ENCODE data around the gene UBR2.

Gene UBR2

DNA sequence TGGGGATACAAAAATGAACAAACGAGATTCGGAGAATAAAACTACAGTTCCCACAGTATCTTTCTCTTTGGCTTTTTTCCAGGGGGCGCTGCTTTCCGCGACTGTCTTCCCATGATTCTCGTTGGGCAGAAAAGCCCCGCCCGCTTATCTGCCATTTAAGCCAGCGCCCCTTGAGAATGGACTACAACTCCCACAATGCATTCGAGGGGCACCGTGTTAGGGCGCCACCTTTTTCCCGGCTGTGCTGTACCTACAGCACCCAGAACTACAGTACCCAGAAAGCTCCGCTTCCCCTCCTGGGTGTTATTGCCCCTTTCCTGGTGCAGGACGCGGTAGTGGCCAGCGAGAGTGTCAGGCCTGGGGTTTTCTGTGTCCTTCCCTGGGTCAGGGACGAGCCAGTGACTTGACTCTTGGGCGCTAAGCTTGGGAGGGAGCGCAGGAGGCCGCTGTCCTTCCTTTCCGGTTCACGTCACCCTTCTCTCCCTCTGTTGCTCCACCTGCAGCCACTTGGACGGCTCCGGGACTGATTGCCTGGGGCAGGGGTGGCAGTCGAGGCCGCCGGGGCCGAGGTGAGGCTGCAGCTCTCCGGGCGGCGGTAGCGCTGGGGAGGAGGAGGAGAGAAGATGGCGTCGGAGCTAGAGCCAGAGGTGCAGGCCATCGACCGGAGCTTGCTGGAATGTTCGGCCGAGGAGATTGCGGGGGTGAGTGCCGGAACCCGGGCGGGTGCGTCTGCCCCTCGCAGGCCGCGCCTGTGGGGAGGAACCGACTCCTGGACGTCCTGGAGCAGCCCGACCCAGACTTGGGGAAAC, at the start of gene UBR2:
UBR2 (plus strand) TSS at position 333 of the 809 bp plus-strand sequence; CDS start at position 624, 291 bp downstream.
- peak; percentile 99 for DNase-seq (ENCODE audit: low read depth)

- no peak for DNase-seq (ENCODE audit: low read depth)
Observed at GRCh38 chr6:42514745-42515144, 49.1 kb upstream of the UBR2 start.

- DNase-seq (ENCODE audit: low read depth) = no peak
Observed at GRCh38 chr6:42519779-42520178, 44.0 kb upstream of the UBR2 start.

DNA sequence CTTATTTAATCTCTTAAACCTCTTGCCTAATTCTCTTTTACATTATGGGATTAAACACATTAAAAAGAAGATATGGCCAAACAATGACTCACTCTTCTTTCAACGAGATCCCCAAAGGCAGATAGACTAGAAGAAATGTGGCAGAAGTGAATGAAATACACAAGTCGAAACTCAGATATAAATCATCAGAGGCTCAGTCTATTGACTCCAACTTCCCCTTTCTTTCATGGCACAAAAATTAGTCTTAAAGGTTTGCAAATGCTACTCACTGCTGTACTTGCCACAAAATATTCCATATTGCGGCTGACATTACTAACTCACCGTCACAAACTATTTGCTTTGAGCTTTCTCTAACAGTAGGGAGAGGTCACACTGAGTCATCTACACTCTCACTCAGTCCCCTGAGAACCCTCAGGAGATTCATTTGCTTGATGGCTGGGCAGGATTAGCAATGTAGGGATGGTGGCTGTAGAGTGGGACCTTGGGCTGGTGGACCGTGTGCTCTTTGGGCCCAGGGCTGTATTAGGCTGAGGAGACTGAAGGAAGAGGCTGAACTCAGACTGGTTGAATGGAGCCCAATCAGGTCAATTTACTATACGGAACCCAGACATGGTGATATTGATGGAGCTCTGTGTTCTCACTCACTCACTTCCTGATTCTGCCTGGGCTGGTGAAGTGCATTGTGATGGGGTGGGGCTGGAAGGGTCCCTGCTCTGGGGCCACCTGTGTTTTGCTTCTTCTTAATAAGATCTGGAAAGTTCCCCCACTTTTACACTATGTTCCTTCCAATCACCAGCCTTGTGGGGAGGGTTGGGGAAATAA, 42.8 kb upstream of the UBR2 start:
- peak; percentile 44 for DNase-seq (ENCODE audit: low read depth)

DNA sequence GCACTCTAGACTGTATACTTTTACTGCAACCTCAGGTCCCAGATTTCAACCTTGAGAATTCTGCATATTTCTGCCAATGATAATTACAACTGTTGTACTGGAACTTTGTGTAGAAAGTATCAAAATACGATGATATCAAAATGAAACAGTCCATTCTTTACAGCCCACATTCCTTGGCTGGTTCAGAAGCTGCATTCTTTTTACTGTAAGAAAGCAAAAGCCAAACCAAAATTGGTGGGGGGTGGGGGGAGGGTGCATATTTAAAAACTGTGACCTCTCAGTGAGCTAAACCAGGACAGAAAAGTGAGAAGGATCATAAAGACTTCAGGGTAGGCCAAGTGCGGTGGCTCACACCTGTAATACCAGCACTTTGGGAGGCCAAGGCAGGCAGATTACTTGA, 41.8 kb upstream of the UBR2 start:
- peak; percentile 4 for DNase-seq (ENCODE audit: low read depth)

DNA sequence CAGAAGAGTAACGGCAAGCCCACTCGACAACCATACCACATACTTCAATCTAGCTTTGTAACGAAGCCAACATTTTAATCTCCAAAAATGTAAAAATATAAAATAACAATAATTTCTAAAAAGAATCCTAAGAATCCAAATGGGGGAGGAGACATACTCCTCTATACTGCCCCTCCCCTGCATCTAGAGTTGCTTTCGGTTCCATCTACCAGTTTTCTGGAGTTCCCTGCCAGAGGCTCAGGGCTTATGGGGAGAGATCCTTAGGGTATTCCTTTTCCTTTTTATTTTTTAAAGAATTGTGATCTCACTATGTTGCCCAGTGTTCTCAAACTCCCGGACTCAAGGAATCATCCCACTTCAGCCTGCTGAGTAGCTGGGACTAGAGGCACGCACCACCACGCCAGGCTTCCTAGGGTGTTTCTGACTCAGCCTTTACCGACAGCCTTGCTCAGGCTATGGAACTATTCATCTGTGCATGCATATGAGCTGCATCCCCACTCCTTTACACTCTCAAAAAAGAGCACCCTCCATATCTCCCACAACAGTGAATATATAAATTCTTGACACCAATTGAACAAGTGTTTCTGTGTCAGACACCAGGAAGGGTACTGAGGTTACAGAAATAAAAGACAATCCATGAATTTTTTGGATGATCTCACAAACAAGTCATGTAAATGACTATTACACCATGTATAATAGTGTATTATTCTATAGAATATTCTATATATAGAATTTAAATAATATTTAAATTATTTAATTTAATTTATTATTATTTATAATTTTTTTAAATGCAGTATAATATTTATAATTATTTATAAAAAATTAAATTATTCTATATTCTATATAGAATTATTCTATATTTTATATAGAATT, 40.7 kb upstream of the UBR2 start:
- DNase-seq (ENCODE audit: low read depth) = peak; percentile 41

DNA sequence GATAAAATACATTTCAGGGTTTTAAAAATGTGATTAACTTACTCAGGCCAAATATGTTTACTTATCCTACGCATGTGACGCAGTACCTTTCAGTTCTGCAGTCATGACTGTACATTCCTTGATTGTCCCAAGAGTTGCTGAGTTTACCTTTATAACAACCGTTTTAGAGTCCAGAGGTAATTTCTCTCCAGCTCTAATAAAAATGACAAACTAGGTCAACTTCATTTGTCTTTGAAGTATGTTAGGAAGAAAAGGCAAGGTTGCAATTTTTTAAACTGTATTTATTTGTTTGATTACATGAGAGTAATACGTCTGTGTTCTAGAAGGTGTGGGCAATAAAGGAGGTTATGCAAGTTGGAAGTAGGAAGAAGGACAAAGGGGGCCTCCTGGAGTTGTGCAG, 38.6 kb upstream of the UBR2 start:
- DNase-seq (ENCODE audit: low read depth) = no peak

- DNase-seq (ENCODE audit: low read depth) = no peak
Observed at GRCh38 chr6:42526616-42527015, 37.2 kb upstream of the UBR2 start.

DNA sequence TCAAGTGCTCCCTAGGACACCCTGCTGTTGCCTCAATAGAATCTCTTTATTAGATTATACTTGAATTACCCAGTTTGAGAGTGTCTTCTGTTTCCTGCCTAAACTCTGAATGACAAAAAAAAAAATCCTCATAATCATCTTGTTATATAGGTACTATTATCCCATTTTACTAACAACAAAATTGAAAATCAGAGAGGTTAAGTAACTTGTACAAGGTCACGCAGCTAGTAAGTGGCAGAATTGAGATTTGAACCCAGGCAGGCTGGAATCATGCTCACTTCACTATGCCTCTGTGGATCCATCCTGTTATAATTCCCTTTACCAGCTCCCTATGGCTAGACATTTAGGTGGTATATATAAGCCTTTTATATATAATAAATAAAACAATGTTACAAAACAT, 36.6 kb upstream of the UBR2 start:
- DNase-seq (ENCODE audit: low read depth) = no peak

DNA sequence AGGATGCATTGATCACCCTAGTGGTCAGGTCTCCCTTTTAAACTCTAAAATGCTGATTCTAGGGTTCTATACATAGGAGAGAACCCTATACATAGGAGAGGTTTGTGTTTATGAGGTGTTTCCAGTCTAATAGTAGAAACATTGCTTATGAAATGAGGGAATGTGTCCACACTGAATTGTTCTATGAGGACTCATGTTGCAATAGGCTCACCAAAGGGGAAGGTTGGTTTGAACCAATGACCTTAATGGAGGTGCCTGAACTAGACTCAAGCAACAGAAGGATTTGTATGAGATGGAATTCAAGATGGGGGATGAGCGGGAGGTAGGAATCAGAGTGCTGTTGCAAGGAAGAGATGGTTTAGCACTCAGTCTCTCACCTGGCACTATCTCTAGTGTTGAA, 33.5 kb upstream of the UBR2 start:
- peak; percentile 16 for DNase-seq (ENCODE audit: low read depth)

- DNase-seq (ENCODE audit: low read depth) = no peak
Observed at GRCh38 chr6:42530751-42531150, 33.1 kb upstream of the UBR2 start.

DNA sequence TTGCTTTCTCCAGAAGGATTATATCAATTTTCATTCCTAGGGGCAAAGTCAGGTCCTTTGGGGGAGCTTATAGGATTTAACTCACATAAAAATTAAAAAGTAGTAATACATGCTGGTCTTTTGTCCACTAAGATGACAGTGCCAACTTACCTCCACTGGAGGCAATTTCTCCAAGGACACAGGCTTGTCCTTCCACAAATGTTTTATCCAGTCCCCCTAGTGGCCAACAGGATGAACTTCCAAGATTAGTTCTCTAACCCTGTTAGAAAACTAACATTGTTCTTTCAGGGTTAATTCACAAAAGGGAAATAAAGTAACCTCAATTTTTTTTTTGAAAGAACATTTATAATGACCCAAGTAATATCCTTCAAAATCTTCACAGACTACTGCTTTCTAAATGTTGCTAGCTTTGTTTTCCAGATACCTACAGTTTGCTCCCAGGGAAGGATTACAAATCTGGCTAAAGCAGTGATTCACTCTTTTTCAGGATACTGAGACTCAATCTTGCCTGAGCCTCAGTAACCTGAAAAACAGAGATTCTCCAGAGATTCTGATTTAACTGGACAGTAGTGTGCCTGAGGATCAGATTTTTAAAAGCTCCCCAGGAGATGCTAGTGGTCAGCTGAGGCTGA, 31.7 kb upstream of the UBR2 start:
- DNase-seq (ENCODE audit: low read depth) = peak; percentile 68

GRCh38 chr6:42533794-42534193, 30.0 kb upstream of the UBR2 start:
- DNase-seq (ENCODE audit: low read depth) = no peak

DNA sequence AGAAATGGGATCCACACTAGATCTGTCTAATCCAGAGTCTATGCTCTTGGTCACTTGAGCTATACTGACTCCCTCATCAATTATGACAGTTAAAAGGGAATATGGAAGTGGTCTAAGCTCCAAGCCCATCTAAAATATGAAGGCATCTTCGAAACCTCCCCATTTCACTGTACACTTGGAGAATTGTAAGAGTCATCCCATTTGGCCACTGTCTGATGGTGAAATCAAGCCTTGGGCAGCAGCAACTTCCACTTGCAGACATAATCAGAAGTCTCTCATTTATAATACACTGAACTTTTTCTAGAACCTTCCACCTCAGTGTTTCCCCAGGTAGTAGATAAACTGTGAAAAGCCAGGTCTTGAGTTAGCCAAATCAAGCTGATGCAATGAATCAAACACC, 26.3 kb upstream of the UBR2 start:
- no peak for DNase-seq (ENCODE audit: low read depth)

DNA sequence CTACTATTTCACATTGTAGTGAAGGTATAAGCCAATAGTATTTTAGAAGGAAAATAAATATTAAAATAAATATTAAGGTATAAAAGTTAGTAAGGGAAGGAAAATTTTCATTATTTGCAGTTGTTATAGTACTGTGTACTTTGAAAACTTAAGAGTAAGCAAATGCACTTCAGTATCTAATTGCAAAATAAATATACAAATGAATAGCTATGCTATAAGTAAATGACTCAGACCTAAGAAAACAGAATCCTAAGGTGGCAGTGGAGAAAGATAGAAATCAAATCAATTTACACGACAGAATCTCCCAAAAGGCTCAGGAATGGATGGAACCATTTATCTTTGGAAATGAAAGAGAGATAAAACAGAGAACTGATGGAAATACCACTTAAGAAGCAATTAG, 24.7 kb upstream of the UBR2 start:
- no peak for DNase-seq (ENCODE audit: low read depth)

GRCh38 chr6:42545226-42545773, 18.5 kb upstream of the UBR2 start:
- no peak for DNase-seq (ENCODE audit: low read depth)

DNA sequence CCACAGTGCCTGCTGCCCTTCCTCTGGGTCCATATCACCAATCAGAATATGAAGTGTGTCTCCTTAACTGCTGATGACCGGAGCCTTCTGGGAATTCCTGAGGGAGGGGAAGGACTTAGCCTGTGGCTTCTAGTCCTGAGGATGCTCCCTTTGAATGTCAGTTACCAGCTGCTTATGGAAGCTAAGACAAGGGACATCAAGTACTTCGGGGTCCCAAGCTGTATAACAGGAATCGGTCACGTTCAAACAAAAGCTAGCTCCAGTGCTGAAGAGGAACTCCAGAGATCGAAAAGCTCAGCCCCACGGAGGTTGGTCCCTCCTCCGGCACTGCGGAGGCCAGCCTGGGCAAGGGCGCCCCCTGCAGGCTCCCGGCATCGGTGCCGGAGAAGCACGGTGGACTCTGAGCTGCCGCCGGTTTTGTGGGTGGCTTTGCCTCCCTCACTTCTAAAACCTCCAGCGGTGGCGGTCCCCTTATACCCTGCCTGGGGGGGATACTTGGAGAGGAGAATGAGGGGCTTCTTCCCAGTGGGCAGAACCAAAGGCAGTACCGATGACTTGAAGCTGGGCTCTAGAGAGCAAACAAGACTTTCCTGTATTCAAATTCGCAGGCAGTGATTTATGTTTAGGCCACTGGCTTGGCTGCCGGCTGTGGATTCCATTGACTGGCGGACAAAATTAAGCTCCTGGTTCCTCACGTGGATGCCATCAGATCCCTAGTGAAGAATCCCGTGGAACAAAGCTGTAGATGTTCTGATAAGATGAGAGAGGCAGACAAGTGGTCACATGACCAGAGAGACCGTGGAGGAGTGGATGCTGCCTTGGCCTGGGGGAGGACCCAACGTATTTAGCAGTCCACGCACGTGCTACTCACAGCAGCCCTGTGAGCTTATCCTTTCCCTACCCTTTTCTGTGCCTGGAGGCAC, 16.2 kb upstream of the UBR2 start:
- peak; percentile 76 for DNase-seq (ENCODE audit: low read depth)

DNA sequence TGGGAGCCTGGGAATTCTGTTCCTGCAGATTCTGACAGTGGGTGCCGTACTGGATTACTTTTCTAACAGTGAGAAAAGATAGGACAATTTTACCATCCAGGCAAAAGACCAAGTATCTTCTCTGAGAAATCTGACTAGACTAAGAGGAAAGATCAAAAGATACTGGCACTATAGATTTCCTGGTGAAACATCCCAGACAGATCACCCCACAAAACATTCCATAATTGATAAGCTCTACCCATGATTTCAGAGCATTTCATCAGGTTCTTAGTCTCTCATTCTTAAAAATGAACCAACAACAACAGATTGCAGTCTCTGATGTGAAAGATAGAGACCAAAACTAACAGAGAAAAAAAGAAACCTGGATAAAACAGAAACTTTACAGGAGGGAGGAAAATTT, 13.6 kb upstream of the UBR2 start:
- DNase-seq (ENCODE audit: low read depth) = no peak

- DNase-seq (ENCODE audit: low read depth) = peak; percentile 23
Observed at GRCh38 chr6:42551217-42551616, 12.6 kb upstream of the UBR2 start.

DNA sequence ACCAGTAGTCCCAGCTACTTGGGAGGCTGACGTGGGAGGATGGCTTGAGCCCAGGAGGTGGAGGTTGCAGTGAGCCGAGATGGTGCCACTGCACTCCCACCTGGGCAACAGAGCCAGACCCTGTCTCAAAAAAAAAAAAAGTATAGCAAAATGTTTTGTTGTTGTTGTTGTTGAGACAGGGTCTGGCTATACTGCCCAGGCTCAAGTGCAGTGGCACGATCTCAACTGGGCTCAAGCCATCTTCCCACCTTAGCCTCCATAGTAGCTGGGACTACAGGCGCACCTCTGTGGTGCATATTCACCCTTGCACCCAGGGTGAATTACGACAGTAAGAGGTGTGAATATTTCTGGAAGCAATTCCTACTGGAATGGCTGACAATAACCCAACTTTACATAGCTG, 11.4 kb upstream of the UBR2 start:
- no peak for DNase-seq (ENCODE audit: low read depth)
